Left lobe of liver (tissue), 2 donors: Measurements from ENCODE around the gene THAP3. TPM values are rescaled to one million over a fixed set of nuclear protein-coding genes. Genes with fewer than 3 reads are reported as not detected.

Experiments
- ATAC-seq: fragments of 200-7000 bp; cut with Tn5 transposase; one replicate; pipeline ENCODE4 v1.9.1; 2020; ENCODE audit warnings: mild to moderate bottlenecking, moderate library complexity
- DNase-seq: peaks from one replicate; pipeline ENCODE4 v3.0.0-alpha.2; 2020; ENCODE audit warnings: low spot score
- total RNA-seq: library from RNA; stranded (reverse); gene quantifications from one replicate; pipeline ENCODE4 v1.2.1, GENCODE V29; 2021
- donor health status: DM: no; HTN: no; CAD: no; lungs with moderate emphysema.
- donor health status: DM: no; HTN: yes; CAD: no.

THAP3 gene
- total RNA-seq, 1 donor from 2014 or later, result 9.7 TPM

GRCh38 chr1:6666696-6667095 is 42.0 kb downstream of the THAP3 start:
- ATAC-seq, result no peak

GRCh38 chr1:6667139-6667538 is 42.5 kb downstream of the THAP3 start:
- DNase-seq (no peak), ATAC-seq (no peak)

More at GRCh38 chr1:6666696-6667095, 42.0 kb downstream of the THAP3 start:
- DNase-seq, result no peak

GRCh38 chr1:6668503-6668902 is 43.8 kb downstream of the THAP3 start:
- no peak for ATAC-seq
- no peak for DNase-seq

- DNase-seq (no peak), ATAC-seq (peak; percentile 23)
Measured at GRCh38 chr1:6672558-6672957, 47.9 kb downstream of the THAP3 start.

GRCh38 chr1:6673816-6674398 is 49.2 kb downstream of the THAP3 start:
- no peak for DNase-seq
- no peak for ATAC-seq

GRCh38 chr1:6674771-6675170 is 50.1 kb downstream of the THAP3 start:
- DNase-seq (no peak), ATAC-seq (no peak)

GRCh38 chr1:6675941-6676340 is 51.3 kb downstream of the THAP3 start:
- no peak for ATAC-seq

More at GRCh38 chr1:6675941-6676340, 51.3 kb downstream of the THAP3 start:
- DNase-seq, result no peak

Other genes starting within 250 kb of the THAP3 start
- gene ACOT7, start 231.1 kb upstream of the THAP3 start, total RNA-seq, result 13.2 TPM
- gene HES2, start 204.9 kb upstream of the THAP3 start, total RNA-seq, result 0.13 TPM
- 172 TPM for gene ESPN, start 200.1 kb upstream of the THAP3 start, total RNA-seq
- gene TNFRSF25, start 158.7 kb upstream of the THAP3 start, total RNA-seq, result 2.1 TPM
- gene PLEKHG5, start 133.2 kb upstream of the THAP3 start, total RNA-seq, result 1.1 TPM
- gene NOL9, start 70.4 kb upstream of the THAP3 start, total RNA-seq, result 11.1 TPM
- gene TAS1R1, start 69.6 kb upstream of the THAP3 start, total RNA-seq, result 0.05 TPM
- 38.4 TPM for gene ZBTB48, start 44.9 kb upstream of the THAP3 start, total RNA-seq
- gene KLHL21, start 22.0 kb upstream of the THAP3 start, total RNA-seq, result 20.0 TPM
- gene PHF13, start 11.1 kb upstream of the THAP3 start, total RNA-seq, result 5.5 TPM
- 29.5 TPM for gene DNAJC11, start 76.9 kb downstream of the THAP3 start, total RNA-seq
- 33.6 TPM for gene CAMTA1, start 160.6 kb downstream of the THAP3 start, total RNA-seq